ENCODE measurements around the gene XIRP1.

DNA sequence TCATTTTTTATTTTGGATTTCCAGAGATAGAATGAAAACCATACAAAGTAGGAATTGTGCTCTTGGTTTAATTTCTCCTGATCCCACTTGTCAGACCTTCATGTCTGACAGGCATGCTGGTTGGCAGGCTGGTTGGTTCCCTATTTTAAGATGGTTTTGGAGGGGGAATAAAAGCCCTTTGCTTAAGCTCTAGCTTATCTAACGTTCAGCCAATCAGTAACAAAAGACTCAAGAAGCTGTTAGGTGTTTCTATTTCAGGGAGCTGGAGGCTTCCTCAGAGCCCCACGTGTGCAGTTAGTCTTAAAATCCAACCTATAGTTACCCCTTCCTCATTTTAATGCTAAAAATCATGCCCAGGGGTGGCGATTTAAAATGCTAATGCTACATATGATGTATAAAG is 40.5 kb upstream of the XIRP1 start:
- TF ChIP-seq, protein P1, sequence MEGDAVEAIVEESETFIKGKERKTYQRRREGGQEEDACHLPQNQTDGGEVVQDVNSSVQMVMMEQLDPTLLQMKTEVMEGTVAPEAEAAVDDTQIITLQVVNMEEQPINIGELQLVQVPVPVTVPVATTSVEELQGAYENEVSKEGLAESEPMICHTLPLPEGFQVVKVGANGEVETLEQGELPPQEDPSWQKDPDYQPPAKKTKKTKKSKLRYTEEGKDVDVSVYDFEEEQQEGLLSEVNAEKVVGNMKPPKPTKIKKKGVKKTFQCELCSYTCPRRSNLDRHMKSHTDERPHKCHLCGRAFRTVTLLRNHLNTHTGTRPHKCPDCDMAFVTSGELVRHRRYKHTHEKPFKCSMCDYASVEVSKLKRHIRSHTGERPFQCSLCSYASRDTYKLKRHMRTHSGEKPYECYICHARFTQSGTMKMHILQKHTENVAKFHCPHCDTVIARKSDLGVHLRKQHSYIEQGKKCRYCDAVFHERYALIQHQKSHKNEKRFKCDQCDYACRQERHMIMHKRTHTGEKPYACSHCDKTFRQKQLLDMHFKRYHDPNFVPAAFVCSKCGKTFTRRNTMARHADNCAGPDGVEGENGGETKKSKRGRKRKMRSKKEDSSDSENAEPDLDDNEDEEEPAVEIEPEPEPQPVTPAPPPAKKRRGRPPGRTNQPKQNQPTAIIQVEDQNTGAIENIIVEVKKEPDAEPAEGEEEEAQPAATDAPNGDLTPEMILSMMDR (IDR thresholded peaks at IDR 0.05; ENCODE audit: borderline replicate concordance, extremely low read depth, low read length, poor library complexity, severe bottlenecking) = no peak
- no peak for TF ChIP-seq EZH2 (IDR thresholded peaks at IDR 0.05; ENCODE audit: borderline replicate concordance, low read depth, low read length, severe bottlenecking)

All from DND-41 (cell line).